HFFc6 (cell line): ENCODE data around the gene MIX23. TPM values are rescaled to one million over a fixed set of nuclear protein-coding genes. Genes with fewer than 3 reads are reported as not detected.

Source experiments
- DNase-seq: peaks from one replicate; pipeline ENCODE4 v3.0.0-alpha.2; 2018
- H3K27ac Mint-ChIP-seq: 2 replicates; pipeline ENCODE4 v1.8.0; 2020; ENCODE audit warnings: mild to moderate bottlenecking, mixed read lengths
- H3K27me3 Mint-ChIP-seq: 2 replicates; pipeline ENCODE4 v1.8.0; 2021; ENCODE audit warnings: mild to moderate bottlenecking, moderate library complexity, mixed read lengths; ENCODE audit not compliant: insufficient read depth
- H3K36me3 Mint-ChIP-seq: 2 replicates; pipeline ENCODE4 v1.8.0; 2021; ENCODE audit warnings: low read depth, mixed read lengths
- H3K4me1 Mint-ChIP-seq: 2 replicates; pipeline ENCODE4 v1.8.0; 2020; ENCODE audit warnings: low read depth, mixed read lengths
- H3K4me3 Mint-ChIP-seq: 2 replicates; pipeline ENCODE4 v1.8.0; 2020; ENCODE audit warnings: mild to moderate bottlenecking, moderate library complexity, mixed read lengths
- H3K9me3 Mint-ChIP-seq: 2 replicates; pipeline ENCODE4 v1.8.0; 2020; ENCODE audit warnings: mild to moderate bottlenecking, mixed read lengths
- total RNA-seq, 6 experiments: library from RNA; stranded (reverse); fragmentation: NEBNext Ultra II Directional; extraction: Animal tissue kit (Norgen Biotek cat#: 25700); gene quantifications; 2 replicates in 1 of 6; 3 replicates in 5 of 6; pipeline ENCODE4 v1.2.3, GENCODE V29; 2021
- TF ChIP-seq, protein P1 (sequence below): fragments of 200-600 bp; sonication (generic); IDR thresholded peaks from 2 replicates; pipeline ENCODE4 v1.5.0; 2021; ENCODE audit warnings: antibody characterized with exemption, mild to moderate bottlenecking

MIX23 gene
- total RNA-seq, 6 experiments from 2014 or later, result 29.8 to 43.6 (median 40.6) TPM

DNA sequence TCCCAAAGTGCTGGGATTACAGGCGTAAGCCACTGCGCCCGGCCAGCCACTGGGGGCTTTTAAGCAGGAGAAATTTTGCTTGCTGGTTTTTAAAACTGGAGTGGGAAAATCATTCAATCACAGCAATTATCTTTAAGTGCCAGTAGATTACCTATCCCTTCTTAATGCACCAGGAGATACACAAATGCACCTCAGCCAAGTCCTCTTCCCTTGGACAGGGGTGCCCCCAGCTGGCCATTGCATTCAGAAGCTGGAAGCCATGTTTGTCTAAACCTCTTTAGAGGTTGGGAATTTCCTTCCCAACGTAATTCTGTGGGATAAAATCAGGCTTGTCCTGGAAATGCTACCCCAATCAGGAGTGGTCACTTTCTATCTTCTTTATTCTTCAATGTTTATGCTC, 26.6 kb downstream of the MIX23 start:
- no peak overlapping the region for H3K27ac Mint-ChIP-seq
- TF ChIP-seq, protein P1, sequence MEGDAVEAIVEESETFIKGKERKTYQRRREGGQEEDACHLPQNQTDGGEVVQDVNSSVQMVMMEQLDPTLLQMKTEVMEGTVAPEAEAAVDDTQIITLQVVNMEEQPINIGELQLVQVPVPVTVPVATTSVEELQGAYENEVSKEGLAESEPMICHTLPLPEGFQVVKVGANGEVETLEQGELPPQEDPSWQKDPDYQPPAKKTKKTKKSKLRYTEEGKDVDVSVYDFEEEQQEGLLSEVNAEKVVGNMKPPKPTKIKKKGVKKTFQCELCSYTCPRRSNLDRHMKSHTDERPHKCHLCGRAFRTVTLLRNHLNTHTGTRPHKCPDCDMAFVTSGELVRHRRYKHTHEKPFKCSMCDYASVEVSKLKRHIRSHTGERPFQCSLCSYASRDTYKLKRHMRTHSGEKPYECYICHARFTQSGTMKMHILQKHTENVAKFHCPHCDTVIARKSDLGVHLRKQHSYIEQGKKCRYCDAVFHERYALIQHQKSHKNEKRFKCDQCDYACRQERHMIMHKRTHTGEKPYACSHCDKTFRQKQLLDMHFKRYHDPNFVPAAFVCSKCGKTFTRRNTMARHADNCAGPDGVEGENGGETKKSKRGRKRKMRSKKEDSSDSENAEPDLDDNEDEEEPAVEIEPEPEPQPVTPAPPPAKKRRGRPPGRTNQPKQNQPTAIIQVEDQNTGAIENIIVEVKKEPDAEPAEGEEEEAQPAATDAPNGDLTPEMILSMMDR, result peak; percentile 58
- peak; percentile 2 for DNase-seq
- H3K36me3 Mint-ChIP-seq, result peaks cover 9% of the 10 kb centered on the region
- H3K4me3 Mint-ChIP-seq, result no peak overlapping the region
- H3K9me3 Mint-ChIP-seq, result no peaks in the 10 kb centered on the region
- peaks cover 15% of the 10 kb centered on the region for H3K4me1 Mint-ChIP-seq
- no peaks in the 10 kb centered on the region; the same call in 1 of the 2 replicates for H3K27me3 Mint-ChIP-seq

GRCh38 chr3:122355612-122356011, 27.4 kb downstream of the MIX23 start:
- Mint-ChIP-seq H3K36me3 (peaks cover 9% of the 10 kb centered on the region), H3K27ac (no peak overlapping the region), H3K4me1 (peaks cover 15% of the 10 kb centered on the region)

GRCh38 chr3:122353893-122354401, 29.1 kb downstream of the MIX23 start:
- TF ChIP-seq, protein P1, result no peak
- Mint-ChIP-seq H3K9me3 (no peaks in the 10 kb centered on the region), H3K36me3 (peaks cover 7% of the 10 kb centered on the region), H3K4me1 (peaks cover 15% of the 10 kb centered on the region), H3K4me3 (no peak overlapping the region), H3K27ac (no peak overlapping the region), H3K27me3 (no peaks in the 10 kb centered on the region; the same call in 1 of the 2 replicates)
- no peak for DNase-seq

More at GRCh38 chr3:122355612-122356011, 27.4 kb downstream of the MIX23 start:
- DNase-seq, result no peak
- H3K4me3 Mint-ChIP-seq, result no peak overlapping the region
- H3K9me3 Mint-ChIP-seq, result no peaks in the 10 kb centered on the region
- no peaks in the 10 kb centered on the region; the same call in 1 of the 2 replicates for H3K27me3 Mint-ChIP-seq
- TF ChIP-seq, protein P1, result no peak

DNA sequence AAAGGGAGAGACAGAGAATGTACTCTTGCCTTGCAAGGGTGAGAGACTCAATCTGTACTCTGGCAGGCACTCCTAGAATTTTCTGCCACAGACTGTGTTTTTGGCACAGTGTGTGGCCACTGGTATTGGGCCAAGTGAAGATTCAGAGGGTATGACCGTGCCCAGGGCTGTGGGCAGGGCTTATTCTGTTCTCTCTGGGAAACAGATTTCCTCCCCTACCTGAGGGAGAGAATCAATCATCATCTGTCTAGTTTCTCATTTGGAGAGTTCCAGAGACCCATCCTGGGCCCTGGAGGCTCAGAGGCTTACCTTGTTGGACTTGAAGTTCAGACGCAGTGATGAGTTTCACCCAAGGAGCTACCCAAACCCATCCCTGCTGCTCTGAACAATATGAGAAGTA, 29.8 kb downstream of the MIX23 start:
- Mint-ChIP-seq H3K27me3 (no peaks in the 10 kb centered on the region; the same call in 1 of the 2 replicates), H3K27ac (no peak overlapping the region), H3K36me3 (no peaks in the 10 kb centered on the region), H3K4me3 (no peak overlapping the region), H3K9me3 (no peaks in the 10 kb centered on the region), H3K4me1 (peaks cover 8% of the 10 kb centered on the region)
- no peak for DNase-seq
- TF ChIP-seq, protein P1, result no peak

GRCh38 chr3:122351612-122352011, 31.4 kb downstream of the MIX23 start:
- DNase-seq, result no peak
- Mint-ChIP-seq H3K36me3 (peaks cover 4% of the 10 kb centered on the region; the same call in 1 of the 2 replicates), H3K9me3 (peaks cover 7% of the 10 kb centered on the region), H3K27ac (no peak overlapping the region), H3K27me3 (peaks cover 5% of the 10 kb centered on the region), H3K4me3 (no peak overlapping the region), H3K4me1 (no peaks in the 10 kb centered on the region)
- TF ChIP-seq, protein P1, result no peak
